Measurements from ENCODE around the gene RFTN2.
"Not testable (repeated sequence)": the region's sequence is repeated elsewhere in the genome, so short reads cannot be mapped to it uniquely, and the experiment has no call there.

The RFTN2 gene

GRCh38 chr2:197675711-197676188 lies 363 bp upstream of the RFTN2 start:
- DNase-seq (ENCODE audit: low spot score) = no peak

DNA sequence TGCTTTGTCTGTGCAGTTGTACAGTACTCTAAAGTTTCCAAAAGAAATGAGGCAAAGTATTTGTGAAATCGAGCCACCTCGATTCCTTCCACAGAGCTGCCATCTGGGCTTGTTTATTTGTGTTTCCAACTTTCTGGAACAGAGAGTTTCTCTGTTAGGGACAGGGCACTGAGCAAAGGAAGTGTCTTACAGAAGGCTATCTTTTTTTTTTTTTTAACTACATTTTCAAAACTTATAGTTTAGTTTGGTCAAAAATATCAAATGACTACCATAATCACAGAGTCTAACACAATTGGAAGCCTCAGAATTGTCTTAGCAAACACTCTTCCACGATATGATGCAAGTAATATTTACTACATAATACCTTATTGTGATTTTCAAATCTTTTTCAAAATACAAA lies 796 bp downstream of the RFTN2 start:
- no peak for DNase-seq (ENCODE audit: low spot score)

GRCh38 chr2:197674060-197674459 lies 1.3 kb downstream of the RFTN2 start:
- no peak for DNase-seq (ENCODE audit: low spot score)

GRCh38 chr2:197673606-197674005 lies 1.8 kb downstream of the RFTN2 start:
- no peak for DNase-seq (ENCODE audit: low spot score)

GRCh38 chr2:197673106-197673505 lies 2.3 kb downstream of the RFTN2 start:
- no peak for DNase-seq (ENCODE audit: low spot score)

GRCh38 chr2:197672371-197672893 lies 3.0 kb downstream of the RFTN2 start:
- no peak for DNase-seq (ENCODE audit: low spot score)

DNA sequence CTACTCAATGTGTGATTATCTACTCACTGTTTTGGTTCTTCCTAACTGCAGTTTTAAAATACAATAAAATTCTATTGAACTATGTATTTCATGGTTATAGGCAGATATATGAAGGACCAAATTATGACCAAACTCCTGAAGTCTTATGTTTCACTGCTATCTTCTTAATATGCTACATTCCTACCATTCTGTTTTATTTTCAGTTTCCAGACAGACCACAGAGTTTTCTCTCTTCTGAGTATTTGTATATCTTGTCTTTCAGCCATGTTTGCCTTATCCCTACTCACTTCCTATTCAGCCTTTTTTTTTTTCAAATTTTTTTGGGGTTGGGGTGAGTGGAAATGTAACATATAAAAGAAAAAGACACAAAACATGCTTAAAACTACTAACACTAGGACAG lies 6.3 kb downstream of the RFTN2 start:
- DNase-seq (ENCODE audit: low spot score) = no peak

DNA sequence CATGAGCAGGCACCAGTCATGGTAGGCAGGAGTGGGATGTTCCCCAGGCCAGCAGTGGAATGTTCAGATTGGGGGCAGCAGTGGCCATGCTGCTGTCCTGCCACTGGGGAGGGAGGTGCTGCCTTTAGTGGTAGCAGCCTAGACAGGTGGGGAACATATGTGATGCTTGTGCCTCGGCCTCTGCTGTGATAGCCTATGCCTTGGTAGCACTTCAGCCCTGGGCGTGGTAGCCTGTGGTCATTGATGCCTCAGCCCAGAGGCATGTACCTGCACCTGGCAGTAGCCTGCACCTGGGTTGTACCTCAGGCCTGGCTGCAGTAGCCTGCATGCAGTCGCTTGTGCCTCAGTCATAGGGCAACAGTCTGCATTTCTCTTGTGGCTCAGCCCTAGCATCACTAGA lies 7.1 kb downstream of the RFTN2 start:
- DNase-seq (ENCODE audit: low spot score) = no peak

GRCh38 chr2:197666277-197666676 lies 9.1 kb downstream of the RFTN2 start:
- no peak for DNase-seq (ENCODE audit: low spot score)

- no peak for DNase-seq (ENCODE audit: low spot score)
Measured at GRCh38 chr2:197661626-197662025, 13.8 kb downstream of the RFTN2 start.

DNA sequence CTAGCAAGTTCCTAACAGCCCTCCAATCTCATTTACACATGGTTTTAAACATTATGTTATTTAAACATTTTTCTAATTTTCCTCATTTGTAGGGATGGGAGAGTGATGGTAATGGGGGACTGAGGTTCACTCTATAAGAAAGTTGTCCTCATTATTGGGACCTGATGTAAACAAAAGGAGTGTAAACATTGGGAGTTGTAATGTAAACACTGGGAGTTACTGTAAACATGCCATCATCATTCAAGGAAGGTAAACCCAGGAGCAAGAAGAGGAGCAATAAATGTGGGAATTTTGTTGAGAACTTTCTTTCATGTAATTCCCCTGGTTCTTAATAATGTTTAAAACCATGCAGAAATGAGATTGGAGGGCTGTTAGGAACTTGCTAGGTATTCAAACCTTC lies 17.8 kb downstream of the RFTN2 start:
- DNase-seq (ENCODE audit: low spot score) = no peak

DNA sequence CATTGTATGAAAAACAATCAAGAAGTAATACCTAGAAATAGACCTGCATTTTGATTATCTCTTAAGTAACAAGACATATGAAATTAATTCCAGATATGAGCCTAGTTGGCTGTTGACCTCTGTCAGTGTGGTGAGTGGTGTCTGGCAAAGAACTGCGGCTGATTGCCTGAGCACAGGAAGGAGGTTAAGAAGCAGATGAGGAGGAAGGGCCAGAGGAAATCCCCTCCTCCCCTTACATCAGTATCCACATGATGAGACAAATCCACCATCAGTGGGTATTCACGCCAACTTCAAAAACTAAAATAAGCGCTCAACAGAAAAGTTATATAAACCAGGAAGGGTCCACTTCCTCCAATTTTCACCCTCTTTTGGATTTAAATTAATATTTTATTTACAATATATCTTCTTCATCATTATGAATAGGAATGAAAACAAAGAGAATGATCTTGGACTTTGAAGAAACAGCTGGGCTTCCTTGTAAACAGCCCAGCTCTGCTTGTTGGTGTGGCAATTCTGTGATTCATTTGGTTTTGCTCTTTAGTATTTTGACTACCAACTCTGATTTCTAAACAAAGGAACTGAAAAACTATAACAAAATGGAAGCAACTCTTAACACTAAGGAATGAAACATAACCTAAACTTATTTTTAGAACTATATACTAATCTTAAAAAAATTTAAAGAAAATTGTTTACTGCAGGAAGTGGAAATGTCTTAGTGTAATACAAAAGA lies 27.3 kb downstream of the RFTN2 start:
- no peak for DNase-seq (ENCODE audit: low spot score)

- no peak for DNase-seq (ENCODE audit: low spot score)
Measured at GRCh38 chr2:197641666-197642065, 33.7 kb downstream of the RFTN2 start.

DNA sequence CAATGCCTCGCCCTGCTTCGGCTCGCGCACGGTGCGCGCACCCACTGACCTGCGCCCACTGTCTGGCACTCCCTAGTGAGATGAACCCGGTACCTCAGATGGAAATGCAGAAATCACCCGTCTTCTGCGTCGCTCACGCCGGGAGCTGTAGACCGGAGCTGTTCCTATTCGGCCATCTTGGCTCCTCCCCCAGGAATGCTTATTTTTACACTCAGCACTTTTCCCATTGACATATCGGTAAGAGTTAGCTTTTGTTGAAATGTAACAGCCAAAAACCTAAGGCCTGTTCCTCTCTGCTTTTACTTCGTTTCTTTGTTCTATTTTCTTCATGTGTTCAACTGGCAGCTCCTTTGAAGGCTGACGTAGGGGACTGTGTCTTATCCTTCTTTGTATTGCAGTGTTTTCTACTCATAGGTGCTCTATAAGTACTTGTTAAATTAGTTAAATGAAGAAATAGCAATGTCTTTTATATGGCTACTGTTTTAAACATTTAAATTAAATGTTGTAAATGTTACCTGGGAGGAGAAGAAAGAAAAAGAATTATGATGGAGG lies 34.7 kb downstream of the RFTN2 start:
- DNase-seq (ENCODE audit: low spot score) = not testable (repeated sequence)

GRCh38 chr2:197633109-197633657 lies 42.2 kb downstream of the RFTN2 start:
- no peak for DNase-seq (ENCODE audit: low spot score)

- no peak for DNase-seq (ENCODE audit: low spot score)
Measured at GRCh38 chr2:197628043-197628500, 47.3 kb downstream of the RFTN2 start.

GRCh38 chr2:197626965-197627625 lies 48.3 kb downstream of the RFTN2 start:
- DNase-seq (ENCODE audit: low spot score) = no peak

- DNase-seq (ENCODE audit: low spot score) = no peak
Measured at GRCh38 chr2:197620133-197620532, 55.3 kb downstream of the RFTN2 start.

DNA sequence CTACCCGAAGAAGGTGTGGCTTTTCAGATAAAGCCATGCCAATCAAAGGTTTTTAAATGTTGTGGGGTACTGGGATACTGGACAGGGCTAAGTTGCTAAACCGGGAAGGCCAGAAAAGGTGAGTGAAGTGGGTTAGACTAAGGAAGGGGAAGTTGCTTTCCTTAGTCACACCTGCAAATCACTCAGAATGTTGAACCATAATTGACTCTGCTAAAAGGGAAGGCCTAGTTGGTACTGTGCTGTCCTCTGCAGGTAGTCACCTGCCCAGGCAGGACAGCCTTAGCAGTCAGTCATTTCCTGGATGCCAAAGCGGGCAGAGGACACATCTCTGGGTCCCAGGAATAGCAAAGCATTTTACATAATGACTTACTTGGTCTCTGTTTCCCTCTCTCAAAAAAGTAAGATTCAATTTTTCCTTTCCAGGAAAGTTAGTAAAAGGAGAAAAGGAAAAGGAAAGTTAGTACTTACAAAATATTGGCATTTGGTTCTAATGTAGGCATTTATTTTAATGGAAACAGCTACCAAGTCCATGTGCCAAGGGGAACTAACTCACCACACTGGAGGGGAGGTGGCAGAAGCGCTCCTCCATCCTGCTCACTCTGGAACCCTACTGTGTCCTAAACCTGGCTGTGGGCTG lies 60.3 kb downstream of the RFTN2 start:
- DNase-seq (ENCODE audit: low spot score) = no peak

DNA sequence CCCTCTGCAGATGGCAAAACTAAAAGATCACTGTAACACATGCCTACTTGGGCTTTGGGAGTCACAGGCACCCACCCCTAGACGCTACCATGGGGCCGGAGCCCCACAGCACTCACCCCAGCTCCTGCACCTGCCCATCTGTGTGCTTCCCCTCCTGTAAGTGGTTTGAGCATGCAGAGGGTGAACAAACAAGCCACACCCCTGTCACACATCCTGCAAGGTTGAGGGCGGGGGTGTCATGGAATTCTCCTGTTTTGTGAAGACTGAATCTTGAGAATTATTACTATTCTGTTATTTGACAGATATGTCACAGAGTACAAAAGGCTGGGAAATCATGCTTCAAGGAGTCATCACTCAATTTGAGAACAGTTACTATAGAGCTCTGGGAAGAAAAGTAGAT lies 60.9 kb downstream of the RFTN2 start:
- DNase-seq (ENCODE audit: low spot score) = no peak

DNA sequence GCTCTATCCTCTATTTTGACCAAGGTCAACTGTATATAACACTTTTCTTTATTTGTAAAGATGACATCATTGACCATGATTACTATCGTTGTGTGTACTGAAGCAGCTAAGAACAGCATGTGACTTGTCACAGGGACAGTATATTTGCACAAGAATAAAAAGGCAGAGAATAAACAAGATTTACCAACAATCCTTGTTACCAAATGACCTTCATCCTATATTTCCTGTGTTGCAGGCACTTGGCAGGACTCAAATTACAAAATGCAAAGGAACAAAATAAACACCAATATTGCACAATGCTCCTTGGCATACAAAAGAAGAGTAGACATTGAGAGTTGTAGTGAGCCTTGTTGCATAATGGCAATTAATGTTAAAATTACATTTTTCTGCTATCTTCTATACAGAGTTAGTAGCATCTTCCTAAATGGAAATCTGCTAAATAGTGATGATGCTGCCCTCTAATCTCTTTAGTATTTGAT lies 61.8 kb downstream of the RFTN2 start:
- no peak for DNase-seq (ENCODE audit: low spot score)

- DNase-seq (ENCODE audit: low spot score) = no peak
Measured at GRCh38 chr2:197606180-197606579, 69.2 kb downstream of the RFTN2 start.

All from SK-N-DZ (cell line).